Bone marrow (tissue), 2 donors: ENCODE data around the gene SLC25A20.
"Not testable (repeated sequence)": the region's sequence is repeated elsewhere in the genome, so short reads cannot be mapped to it uniquely, and the experiment has no call there.

ENCODE experiments used
- DNase-seq, 2 donors: peaks; one replicate each; lab custom pipeline; 2025; lab: John Stamatoyannopoulos, UW

The SLC25A20 gene

DNA sequence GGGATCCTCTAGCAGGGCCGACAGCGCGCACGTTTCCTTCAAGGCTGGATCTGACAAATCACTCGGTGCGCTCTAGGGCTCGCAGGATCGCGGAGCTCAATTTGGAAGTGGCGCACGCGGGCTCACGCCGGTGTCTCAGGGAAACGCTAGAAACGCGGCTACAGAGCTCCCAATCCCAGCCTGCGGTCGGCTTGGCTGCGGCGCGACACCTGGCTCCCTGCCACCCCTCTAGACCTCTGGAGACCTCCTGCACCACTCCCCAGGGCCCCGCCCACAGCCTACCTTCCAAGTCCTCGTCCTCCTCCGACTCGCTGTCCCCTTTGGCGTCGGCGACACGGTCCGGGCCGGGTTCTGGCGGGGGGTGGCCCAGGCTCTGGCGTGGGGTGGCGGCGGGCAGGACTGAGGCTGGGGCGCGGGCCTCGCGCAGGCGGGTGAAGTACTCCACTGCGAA lies 51.6 kb downstream of the SLC25A20 start:
- peak in 1 of 2 donors; percentile 68 for DNase-seq

DNA sequence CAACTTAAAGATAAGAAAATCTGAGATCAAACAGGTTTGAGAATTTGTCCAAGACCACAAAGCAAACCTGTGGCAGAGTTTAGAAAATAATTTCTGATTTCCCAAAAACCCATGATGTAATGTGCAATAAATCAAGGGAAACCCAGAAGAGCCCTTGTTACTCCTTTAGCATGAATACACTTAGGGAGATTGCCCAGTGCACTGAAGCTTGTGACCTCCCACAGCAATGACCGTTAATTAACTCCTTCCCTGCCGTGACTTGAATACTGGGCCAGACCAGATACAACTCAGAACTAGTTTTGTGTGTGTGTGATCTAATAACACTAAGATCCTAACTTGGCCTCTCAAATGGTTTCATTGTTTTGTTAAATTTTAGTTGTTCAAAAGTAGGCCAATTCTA lies 53.5 kb downstream of the SLC25A20 start:
- DNase-seq, result no peak

DNA sequence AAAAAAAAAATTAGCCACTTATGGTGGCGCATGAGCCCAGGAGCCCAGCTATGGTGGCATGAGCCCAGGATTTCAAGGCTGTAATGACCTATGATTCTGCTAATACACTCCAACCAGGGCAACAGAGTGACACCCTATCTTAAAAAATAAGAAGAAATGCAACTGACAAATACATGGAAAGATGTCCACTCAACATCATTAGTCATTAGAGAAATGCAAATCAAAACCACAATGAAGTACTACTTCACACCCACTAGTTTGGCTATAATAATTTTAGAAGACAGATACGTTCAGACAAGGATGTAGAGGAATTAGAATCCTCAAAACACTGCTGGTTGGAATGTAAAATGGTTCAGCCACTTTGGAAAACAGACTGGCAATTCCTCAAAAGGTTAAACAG lies 61.5 kb downstream of the SLC25A20 start:
- no peak for DNase-seq

DNA sequence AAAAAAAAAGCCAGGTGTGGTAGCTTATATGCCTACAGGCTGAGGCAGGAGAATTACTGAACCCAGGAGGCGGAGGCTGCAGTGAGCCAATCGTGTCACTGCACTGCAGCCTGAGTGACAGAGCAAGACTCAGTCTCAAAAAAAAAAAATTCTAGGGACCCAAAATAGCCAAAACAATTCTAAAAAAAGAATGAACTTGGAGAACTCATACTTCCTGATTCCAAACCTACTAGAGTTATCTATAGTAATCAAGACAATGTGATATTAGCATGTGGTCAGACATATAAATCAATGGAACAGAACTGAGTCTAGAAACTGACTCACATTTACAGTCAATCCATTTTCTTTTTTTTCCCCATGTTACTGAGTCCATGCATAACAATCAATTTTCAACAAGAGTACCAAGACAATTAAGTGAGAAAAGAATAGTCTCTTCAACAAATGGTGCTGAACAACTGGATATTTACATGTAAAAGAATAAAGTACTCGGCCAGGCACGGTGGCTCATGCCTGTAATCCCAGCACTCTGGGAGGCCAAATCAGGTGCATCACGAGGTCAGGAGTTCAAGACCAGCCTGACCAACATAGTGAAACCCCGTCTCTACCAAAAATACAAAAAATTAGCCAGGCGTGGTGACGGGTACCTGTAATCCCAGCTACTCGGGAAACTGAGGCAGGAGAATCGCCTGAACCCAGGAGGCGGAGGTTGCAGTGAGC lies 62.9 kb downstream of the SLC25A20 start:
- no peak for DNase-seq

DNA sequence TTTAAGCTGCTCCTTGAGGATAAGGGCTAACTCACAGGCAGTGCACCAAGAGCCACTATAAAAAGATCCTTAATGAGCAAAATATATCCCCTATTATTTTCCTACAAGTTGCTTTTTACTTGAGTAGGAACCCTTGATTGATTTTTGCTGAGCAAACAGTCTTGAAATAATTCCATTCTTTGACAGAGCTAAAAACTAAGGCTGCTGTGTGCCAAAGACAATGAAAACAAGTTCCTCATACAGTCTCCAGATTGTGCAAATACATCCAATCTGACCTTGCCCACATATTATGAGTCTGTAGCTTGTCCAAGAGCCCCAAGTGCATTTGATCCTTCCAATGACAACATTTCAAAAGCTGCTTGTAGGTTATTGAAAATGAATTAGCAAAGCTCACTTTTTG lies 66.0 kb downstream of the SLC25A20 start:
- no peak for DNase-seq

DNA sequence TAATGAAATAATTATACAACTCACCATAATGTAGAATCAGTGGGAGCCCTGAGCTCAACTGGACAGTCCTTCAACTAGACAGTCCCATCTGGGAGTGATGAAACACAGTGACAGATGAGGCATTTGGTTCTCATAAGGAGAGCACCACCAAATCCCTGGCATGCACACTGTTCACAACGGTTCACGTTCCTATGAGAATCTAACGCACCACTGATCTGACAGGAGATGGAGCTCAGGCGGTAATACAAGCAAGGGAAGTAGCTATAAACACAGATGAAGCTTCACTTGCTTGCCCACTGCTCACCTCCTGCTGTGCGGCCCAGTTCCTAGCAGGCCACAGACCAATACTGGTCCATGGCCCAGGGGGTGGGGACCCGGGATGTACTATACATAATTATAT lies 68.0 kb downstream of the SLC25A20 start:
- DNase-seq, result no peak

DNA sequence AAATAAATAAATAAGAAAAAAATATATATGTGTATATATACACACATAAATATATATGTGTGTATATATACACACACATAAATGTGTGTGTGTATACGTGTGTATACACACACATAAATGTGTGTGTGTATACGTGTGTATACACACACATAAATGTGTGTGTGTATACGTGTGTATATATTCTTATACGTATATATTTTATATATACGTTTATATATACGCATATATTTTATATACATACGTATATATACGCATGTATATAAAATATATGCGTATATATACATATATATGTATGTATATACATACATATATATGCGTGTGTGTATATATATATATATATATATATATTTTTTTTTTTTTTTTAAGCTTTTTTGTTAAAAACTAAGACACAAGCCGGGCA lies 69.2 kb downstream of the SLC25A20 start:
- DNase-seq, result not testable (repeated sequence)

DNA sequence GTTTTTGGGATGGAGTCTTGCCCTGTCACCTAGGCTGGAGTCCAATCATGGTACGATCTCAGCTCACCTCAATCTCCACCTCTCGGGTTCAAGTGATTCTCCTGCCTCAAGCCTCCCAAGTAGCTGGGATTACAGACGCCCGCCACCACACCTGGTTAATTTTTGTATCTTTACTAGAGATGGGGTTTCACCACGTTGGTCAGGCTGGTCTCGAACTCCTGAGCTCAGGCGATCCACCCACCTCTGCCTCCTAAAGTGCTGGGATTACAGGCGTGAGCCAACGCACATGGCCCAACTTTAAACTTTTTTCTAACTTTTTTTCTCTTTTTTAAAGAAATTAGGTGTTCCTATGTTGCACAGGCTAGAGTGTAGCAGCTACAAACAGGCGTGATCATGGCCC lies 70.8 kb downstream of the SLC25A20 start:
- DNase-seq, result not testable (repeated sequence)

DNA sequence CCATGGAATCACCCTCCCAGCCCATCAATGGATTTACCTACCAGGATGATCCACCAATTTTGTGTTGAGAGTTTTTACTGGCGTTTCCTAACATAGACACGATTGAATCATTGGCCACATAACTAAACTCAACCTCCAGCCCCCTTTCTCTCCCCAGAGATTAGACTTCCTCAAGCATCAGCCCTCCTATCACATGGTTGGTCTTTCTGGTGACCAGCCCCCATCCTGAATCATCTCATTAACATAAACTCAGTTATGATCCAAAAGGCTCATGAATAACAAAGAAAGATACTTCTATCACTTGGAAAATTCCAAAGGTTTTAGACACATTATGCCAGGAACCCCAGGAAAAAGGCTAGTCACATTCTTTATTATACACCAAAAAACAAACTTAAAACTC lies 72.2 kb downstream of the SLC25A20 start:
- no peak for DNase-seq

DNA sequence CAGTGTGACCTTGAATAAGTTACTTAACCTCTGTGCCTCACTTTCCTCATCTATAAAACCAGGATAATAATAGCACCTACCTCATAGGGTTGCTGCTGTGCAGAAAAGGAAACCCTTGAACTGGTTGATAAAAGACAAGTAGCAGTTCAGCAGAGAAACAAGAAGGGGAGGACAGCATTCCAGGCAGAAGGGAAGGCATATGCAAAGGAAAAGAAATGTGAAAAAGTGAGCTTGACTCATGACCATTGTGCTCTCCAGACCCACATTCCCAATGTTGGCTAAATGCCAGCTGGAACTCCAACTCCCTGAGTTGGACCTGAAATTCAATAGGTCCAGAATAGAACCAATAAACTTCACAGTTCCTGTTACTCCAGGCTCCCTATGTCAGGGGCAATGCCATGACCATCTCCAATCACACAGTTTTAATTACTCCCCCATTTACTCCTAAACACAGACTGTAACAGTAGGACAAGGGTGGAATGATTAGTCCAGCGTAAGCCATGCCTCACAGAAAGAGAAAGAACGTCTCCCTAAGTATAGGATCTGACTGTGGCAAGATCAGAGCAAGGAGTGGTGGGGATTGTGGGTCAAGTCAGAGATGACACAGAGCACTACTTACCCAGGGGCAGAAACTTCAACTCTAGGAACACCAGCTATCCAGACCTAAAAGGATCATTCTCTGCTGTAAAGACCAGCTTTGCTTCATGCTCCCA lies 77.9 kb downstream of the SLC25A20 start:
- DNase-seq, result no peak

DNA sequence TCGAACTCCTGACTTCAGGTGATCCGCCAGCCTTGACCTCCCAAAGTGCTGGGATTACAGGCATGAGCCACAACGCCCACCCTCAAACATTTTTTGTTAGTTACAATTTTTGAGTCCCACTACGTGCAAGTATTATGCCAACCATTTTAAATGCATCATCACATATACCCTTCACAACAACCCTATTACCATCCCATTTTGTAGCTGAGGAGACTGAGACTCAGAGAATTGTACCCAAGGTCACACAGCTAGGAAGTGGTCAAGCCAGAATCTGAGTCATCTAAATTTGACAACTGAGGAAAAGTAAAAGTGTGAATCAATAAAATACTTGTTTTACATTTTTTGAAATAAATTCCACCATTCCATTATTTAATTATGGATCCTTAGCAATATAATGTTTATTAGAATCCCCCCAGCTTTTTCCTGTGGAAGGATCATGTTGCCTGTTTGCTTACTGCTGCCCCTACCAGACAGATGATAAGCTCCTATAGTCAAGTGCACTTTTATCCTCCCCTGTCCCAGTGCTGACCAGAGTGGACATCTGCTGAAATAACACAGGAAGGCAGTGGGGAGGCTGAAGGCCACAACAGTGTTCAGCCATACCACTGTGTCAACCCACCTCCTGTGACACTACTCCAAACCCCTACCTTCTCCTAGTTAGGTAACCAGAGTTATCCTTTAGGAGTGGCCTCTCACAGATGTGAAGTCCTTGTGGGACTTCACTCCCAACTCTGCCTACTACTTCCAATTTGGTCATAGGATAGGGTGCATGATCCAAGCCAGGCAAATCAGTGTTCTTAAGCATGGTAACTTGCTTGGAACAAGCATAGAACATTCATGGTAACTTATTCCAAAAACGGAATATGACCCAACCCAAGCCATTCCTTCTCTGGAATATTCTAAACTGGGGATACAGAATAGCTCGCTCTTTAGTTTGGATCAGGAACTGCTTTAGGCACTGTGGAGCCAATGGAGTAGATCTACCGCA lies 79.2 kb downstream of the SLC25A20 start:
- DNase-seq, result no peak

DNA sequence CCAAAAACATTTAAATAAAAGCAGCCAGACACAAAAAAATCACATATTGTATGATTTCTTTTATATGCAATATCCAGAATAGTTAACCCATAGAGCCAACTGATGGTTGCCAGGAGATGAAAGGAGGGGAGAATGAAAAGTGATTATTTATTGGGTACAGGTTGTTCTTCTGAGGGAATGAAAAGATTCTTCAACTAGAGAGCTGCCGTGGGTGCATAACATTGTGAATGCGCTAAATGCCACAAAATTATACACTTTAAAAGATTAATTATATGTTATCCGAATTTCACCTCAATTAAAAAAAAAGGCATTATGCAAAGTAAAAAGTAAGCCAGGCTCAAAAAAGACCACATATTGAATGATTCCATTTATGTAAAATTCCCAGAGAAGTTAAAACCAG lies 87.2 kb downstream of the SLC25A20 start:
- no peak for DNase-seq
